Measurements from ENCODE around the gene ADI1. TPM values are rescaled to one million over a fixed set of nuclear protein-coding genes. Genes with fewer than 3 reads are reported as not detected.

Gene ADI1
- total and polyA plus RNA-seq, 8 donors = 34.8 to 83.8 (median 40.9) TPM

- Histone ChIP-seq H3K27ac (no peak overlapping the region), H3K4me3 (no peak overlapping the region), H3K36me3 (peaks cover 0 to 87% of the 10 kb centered on the region in 2 donors), H3K4me1 (peaks cover 12 to 16% of the 10 kb centered on the region in 2 donors), H3K27me3 (no peaks in the 10 kb centered on the region), H3K9me3 (no peaks in the 10 kb centered on the region)
- ATAC-seq = no peak
- intact Hi-C loops (cut with DNase I) = no loop called here
- no peak for DNase-seq
- no peak for TF ChIP-seq CTCF (IDR thresholded peaks at IDR 0.05)
These were observed 52.9 kb downstream of the ADI1 start for GRCh38 chr2:3466482-3466863.

- DNase-seq (peak in 1 of 4 donors; percentile 30), ATAC-seq (no peak)
These were observed 53.4 kb downstream of the ADI1 start for GRCh38 chr2:3465844-3466481.

GRCh38 chr2:3465328-3465727 is 54.0 kb downstream of the ADI1 start:
- peaks cover 8 to 10% of the 10 kb centered on the region in 2 donors for H3K4me1 ChIP-seq
- peak in 1 of 4 donors; percentile 22 for DNase-seq
- no peak for ATAC-seq
- H3K36me3 ChIP-seq = peaks cover 0 to 86% of the 10 kb centered on the region in 2 donors
- no peak overlapping the region for H3K27ac ChIP-seq
- no peaks in the 10 kb centered on the region for H3K9me3 ChIP-seq
- H3K4me3 ChIP-seq = no peak overlapping the region
- H3K27me3 ChIP-seq = no peaks in the 10 kb centered on the region
- TF ChIP-seq CTCF (IDR thresholded peaks at IDR 0.05) = no peak
- intact Hi-C loops (cut with DNase I) = no loop called here

More at GRCh38 chr2:3465844-3466481, 53.4 kb downstream of the ADI1 start:
- no peak for TF ChIP-seq CTCF (IDR thresholded peaks at IDR 0.05)
- Histone ChIP-seq H3K4me1 (peaks cover 12 to 16% of the 10 kb centered on the region in 2 donors), H3K36me3 (peaks cover 0 to 87% of the 10 kb centered on the region in 2 donors), H3K27ac (no peak overlapping the region), H3K9me3 (no peaks in the 10 kb centered on the region), H3K27me3 (no peaks in the 10 kb centered on the region), H3K4me3 (no peak overlapping the region)
- intact Hi-C loops (cut with DNase I) = no loop called here

- no peak for TF ChIP-seq CTCF (IDR thresholded peaks at IDR 0.05)
- no peak overlapping the region for H3K27ac ChIP-seq
- no peak for ATAC-seq
These were observed 54.8 kb downstream of the ADI1 start for GRCh38 chr2:3464401-3465005.

GRCh38 chr2:3463944-3464343 is 55.4 kb downstream of the ADI1 start:
- Histone ChIP-seq H3K27ac (no peak overlapping the region), H3K4me3 (no peak overlapping the region), H3K36me3 (peaks cover 0 to 84% of the 10 kb centered on the region in 2 donors), H3K4me1 (peaks cover 0 to 8% of the 10 kb centered on the region in 2 donors), H3K27me3 (no peaks in the 10 kb centered on the region), H3K9me3 (no peaks in the 10 kb centered on the region)
- ATAC-seq = no peak
- intact Hi-C loops (cut with DNase I) = no loop called here
- no peak for TF ChIP-seq CTCF (IDR thresholded peaks at IDR 0.05)
- peak in 1 of 4 donors; percentile 10 for DNase-seq

More at GRCh38 chr2:3464401-3465005, 54.8 kb downstream of the ADI1 start:
- Histone ChIP-seq H3K36me3 (peaks cover 0 to 85% of the 10 kb centered on the region in 2 donors), H3K4me1 (peaks cover 2 to 8% of the 10 kb centered on the region in 2 donors), H3K9me3 (no peaks in the 10 kb centered on the region), H3K4me3 (no peak overlapping the region), H3K27me3 (no peaks in the 10 kb centered on the region)
- intact Hi-C loops (cut with DNase I) = no loop called here
- peak in 1 of 4 donors; percentile 30 for DNase-seq

Measured in left lung (tissue), 10 donors.